Measurements from ENCODE around the gene HSF2. TPM values are rescaled to one million over a fixed set of nuclear protein-coding genes. Genes with fewer than 3 reads are reported as not detected.

Gene HSF2
- total and polyA plus RNA-seq, 4 donors = 2.2 to 7.9 (median 6.3) TPM

DNA sequence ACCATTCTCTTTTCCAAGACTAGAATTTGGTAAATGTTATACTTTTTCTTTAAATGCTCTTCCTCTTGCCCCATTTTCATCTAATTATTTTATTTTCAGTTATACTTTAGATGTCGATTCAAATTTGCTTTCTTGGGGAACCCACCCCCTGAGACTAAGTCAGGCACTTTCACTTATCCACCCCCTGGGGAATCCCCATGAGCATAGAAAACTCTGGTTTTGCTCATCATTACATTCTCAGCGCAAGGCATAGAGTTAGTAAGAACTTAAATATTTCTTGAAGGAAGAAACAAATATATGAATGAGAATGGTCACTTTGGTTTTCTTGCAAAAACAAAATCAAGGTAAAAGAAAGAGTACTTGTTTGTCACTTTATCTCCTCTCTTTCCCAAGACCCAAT is 25.1 kb upstream of the HSF2 start:
- TF ChIP-seq FOXA1 (IDR thresholded peaks at IDR 0.05) = no peak
- TF ChIP-seq NR2F2 (IDR thresholded peaks at IDR 0.05) = no peak
- TF ChIP-seq YY1 (IDR thresholded peaks at IDR 0.05) = no peak
- TF ChIP-seq HNF4G (IDR thresholded peaks at IDR 0.05) = no peak
- no peak for TF ChIP-seq JUND (IDR thresholded peaks at IDR 0.05)
- no peak for TF ChIP-seq SP1 (IDR thresholded peaks at IDR 0.05)
- TF ChIP-seq, protein P1, sequence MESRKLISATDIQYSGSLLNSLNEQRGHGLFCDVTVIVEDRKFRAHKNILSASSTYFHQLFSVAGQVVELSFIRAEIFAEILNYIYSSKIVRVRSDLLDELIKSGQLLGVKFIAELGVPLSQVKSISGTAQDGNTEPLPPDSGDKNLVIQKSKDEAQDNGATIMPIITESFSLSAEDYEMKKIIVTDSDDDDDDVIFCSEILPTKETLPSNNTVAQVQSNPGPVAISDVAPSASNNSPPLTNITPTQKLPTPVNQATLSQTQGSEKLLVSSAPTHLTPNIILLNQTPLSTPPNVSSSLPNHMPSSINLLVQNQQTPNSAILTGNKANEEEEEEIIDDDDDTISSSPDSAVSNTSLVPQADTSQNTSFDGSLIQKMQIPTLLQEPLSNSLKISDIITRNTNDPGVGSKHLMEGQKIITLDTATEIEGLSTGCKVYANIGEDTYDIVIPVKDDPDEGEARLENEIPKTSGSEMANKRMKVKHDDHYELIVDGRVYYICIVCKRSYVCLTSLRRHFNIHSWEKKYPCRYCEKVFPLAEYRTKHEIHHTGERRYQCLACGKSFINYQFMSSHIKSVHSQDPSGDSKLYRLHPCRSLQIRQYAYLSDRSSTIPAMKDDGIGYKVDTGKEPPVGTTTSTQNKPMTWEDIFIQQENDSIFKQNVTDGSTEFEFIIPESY (IDR thresholded peaks at IDR 0.05) = no peak
- TF ChIP-seq RXRA (IDR thresholded peaks at IDR 0.05) = no peak
- no peak for TF ChIP-seq CTCF (IDR thresholded peaks at IDR 0.05; ENCODE audit: low read depth, low read length, missing input control)
- TF ChIP-seq FOXA2 (IDR thresholded peaks at IDR 0.05) = no peak
- no peak for TF ChIP-seq RAD21 (IDR thresholded peaks at IDR 0.05)
- TF ChIP-seq EGR1 (IDR thresholded peaks at IDR 0.05; ENCODE audit: low read depth in 2 of 2) = no peak
- TF ChIP-seq, protein P2, sequence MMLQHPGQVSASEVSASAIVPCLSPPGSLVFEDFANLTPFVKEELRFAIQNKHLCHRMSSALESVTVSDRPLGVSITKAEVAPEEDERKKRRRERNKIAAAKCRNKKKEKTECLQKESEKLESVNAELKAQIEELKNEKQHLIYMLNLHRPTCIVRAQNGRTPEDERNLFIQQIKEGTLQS (IDR thresholded peaks at IDR 0.05) = no peak
- TF ChIP-seq GABPA (IDR thresholded peaks at IDR 0.05 in 1 of 2, conservative IDR thresholded peaks at IDR 0.05 in 1 of 2) = no peak
- TF ChIP-seq HNF4A (conservative IDR thresholded peaks at IDR 0.05) = no peak
- TF ChIP-seq, protein P3, sequence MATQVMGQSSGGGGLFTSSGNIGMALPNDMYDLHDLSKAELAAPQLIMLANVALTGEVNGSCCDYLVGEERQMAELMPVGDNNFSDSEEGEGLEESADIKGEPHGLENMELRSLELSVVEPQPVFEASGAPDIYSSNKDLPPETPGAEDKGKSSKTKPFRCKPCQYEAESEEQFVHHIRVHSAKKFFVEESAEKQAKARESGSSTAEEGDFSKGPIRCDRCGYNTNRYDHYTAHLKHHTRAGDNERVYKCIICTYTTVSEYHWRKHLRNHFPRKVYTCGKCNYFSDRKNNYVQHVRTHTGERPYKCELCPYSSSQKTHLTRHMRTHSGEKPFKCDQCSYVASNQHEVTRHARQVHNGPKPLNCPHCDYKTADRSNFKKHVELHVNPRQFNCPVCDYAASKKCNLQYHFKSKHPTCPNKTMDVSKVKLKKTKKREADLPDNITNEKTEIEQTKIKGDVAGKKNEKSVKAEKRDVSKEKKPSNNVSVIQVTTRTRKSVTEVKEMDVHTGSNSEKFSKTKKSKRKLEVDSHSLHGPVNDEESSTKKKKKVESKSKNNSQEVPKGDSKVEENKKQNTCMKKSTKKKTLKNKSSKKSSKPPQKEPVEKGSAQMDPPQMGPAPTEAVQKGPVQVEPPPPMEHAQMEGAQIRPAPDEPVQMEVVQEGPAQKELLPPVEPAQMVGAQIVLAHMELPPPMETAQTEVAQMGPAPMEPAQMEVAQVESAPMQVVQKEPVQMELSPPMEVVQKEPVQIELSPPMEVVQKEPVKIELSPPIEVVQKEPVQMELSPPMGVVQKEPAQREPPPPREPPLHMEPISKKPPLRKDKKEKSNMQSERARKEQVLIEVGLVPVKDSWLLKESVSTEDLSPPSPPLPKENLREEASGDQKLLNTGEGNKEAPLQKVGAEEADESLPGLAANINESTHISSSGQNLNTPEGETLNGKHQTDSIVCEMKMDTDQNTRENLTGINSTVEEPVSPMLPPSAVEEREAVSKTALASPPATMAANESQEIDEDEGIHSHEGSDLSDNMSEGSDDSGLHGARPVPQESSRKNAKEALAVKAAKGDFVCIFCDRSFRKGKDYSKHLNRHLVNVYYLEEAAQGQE (IDR thresholded peaks at IDR 0.05) = no peak
- TF ChIP-seq, protein P4, sequence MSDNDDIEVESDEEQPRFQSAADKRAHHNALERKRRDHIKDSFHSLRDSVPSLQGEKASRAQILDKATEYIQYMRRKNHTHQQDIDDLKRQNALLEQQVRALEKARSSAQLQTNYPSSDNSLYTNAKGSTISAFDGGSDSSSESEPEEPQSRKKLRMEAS (IDR thresholded peaks at IDR 0.05) = no peak
- no peak for TF ChIP-seq TAF1 (conservative IDR thresholded peaks at IDR 0.05)
- H3K9ac ChIP-seq (ENCODE audit: low read depth in 1 of 2, low read length in 2 of 2) = no peak overlapping the region
- H3K36me3 ChIP-seq (ENCODE audit: control insufficient read depth in 4 of 4, insufficient read depth in 3 of 4, low read depth in 1 of 4, low read length in 3 of 4) = no peaks in the 10 kb centered on the region
- 80% methylated on average over 2 of the region's 2 CpGs for WGBS
- H3K4me1 ChIP-seq (ENCODE audit: control insufficient read depth in 4 of 4, insufficient read depth in 4 of 4, low read length in 3 of 4) = no peaks in the 10 kb centered on the region
- H3K9me3 ChIP-seq (ENCODE audit: control insufficient read depth in 4 of 4, low read length in 3 of 4) = no peaks in the 10 kb centered on the region
- H3K27ac ChIP-seq (ENCODE audit: low read depth in 1 of 2, low read length in 2 of 2) = no peak overlapping the region
- DNase-seq (ENCODE audit: low spot score) = no peak
- peaks cover 0 to 5% (median 0%) of the 10 kb centered on the region in 4 donors for H3K27me3 ChIP-seq (ENCODE audit: control insufficient read depth in 4 of 4, insufficient read depth in 4 of 4, low read length in 3 of 4)
- H3K4me3 ChIP-seq (ENCODE audit: low read depth in 1 of 3, low read length in 3 of 3) = no peak overlapping the region

Measured in liver (tissue), 9 donors.